ENCODE data around the gene POC1A.
A peak's percentile ranks its signal among the peaks of the same experiment; 100 is the strongest.
"Not testable (repeated sequence)": the region's sequence is repeated elsewhere in the genome, so short reads cannot be mapped to it uniquely, and the experiment has no call there.

POC1A gene

DNA sequence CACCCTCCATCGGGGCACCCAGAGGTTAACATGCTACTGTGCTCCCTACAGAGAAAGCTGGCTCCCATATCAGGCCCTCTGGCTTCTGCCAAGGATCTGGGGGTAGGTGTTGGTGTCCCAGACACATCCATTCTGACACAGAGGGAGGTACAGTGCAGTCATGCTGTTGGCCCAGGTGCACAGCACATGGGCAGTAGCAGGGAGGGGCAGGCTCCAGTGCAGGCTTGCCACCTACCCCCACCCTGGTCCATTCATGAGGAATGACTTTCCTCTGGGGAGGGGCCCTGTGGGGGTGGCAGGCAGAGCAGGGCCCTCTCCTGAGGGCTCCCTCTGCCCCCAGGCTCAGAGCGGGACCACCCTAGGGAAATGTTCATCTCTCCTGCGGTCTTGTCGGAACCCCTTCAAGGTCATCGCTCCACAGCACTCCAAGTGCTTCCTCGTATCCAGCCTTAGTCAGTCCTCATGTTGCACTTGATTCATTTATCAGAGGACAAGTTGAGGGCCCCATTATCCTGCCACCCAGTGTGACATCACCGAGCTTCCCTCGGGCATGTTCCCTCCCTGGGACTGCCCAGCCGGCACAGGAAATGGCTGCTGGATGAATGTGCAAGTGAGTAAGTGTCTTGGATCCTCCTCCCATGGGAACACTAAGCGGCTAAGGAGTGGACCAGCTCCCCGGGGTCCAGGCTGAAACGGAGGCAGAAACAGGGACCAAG is 107.9 kb downstream of the POC1A start:
- no peaks in the 10 kb centered on the region for H3K27me3 ChIP-seq
- no peak overlapping the region for H3K9ac ChIP-seq
- no peak for TF ChIP-seq Cebpa-rat (IDR thresholded peaks at IDR 0.05)
- peaks cover 79% of the 10 kb centered on the region for H3K4me1 ChIP-seq
- H3K27ac ChIP-seq = peak overlapping the region; percentile 60
- 0 out of 2 replicates have a peak overlapping the region, but pooled peaks have one; percentile 19 for H3K4me2 ChIP-seq
- no peaks in the 10 kb centered on the region for H3K9me3 ChIP-seq
- H3K36me3 ChIP-seq = peaks cover 39% of the 10 kb centered on the region
- no peak overlapping the region for H3K4me3 ChIP-seq
- H4K20me1 ChIP-seq = peaks cover 34% of the 10 kb centered on the region

DNA sequence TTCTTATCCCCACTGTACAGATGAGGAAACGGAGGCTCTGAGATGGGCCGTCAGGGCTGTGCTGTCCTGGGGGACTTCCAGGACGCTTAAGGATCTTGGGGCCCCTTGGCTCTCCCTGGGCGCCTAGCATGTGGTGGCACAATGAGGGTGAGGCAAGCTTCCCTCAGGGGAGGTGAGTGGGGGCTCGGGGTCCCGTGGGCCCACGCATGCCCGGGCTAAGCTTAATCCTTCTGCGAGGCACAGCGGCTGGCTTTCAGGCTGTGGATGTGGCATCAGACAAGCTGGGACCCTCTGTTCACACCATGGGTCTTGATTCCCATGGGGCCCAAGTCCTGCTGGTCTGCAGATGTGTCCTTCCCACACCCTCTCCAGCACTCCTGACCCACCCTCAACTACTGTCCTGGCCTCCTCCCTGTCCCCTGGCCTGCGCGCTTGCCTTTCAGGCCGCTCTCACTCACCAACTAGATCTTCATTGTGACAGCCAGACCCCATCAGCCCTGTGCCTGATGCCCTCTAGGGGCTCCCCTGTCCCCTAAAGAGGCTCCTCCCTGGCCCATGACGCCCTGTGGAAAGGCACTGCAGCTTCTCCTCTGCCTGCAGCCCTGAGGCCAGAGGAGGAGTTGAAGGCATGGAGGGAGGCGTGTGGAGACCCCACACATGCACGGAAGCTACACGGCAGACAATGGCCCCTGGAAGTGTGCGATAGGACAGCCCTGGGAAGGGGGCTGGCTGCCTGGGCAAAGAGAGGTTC is 109.2 kb downstream of the POC1A start:
- no peak overlapping the region for H3K4me3 ChIP-seq
- H3K9ac ChIP-seq = no peak overlapping the region
- H4K20me1 ChIP-seq = peaks cover 21% of the 10 kb centered on the region
- H3K27me3 ChIP-seq = no peaks in the 10 kb centered on the region
- no peak for TF ChIP-seq Cebpa-rat (IDR thresholded peaks at IDR 0.05)
- peak overlapping the region; percentile 60 for H3K27ac ChIP-seq
- peaks cover 76% of the 10 kb centered on the region for H3K4me1 ChIP-seq
- peaks cover 26% of the 10 kb centered on the region for H3K36me3 ChIP-seq
- peak overlapping the region; percentile 49 for H3K4me2 ChIP-seq
- H3K9me3 ChIP-seq = no peaks in the 10 kb centered on the region

DNA sequence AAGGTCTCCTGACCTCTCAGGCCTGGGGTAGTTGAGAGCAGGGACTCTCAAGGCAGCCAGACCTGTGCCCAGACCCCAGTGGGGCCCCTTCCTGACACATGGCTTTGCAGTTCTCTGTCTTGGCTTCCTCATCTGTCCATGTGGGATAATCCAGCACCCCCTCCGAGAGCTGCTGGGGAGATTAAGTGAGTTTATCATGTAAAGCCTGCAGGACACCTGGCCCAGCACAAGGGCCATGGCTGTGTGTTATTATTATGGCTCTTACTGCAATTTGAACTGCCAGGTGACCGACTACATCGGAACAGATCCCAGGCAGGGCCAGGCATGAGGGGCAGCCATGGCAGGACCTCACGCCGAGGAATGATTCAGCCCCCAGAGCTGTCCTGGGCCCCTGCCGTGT is 110.5 kb downstream of the POC1A start:
- H4K20me1 ChIP-seq = peaks cover 8% of the 10 kb centered on the region; the same call in 1 of the 2 replicates
- H3K4me2 ChIP-seq = no peak overlapping the region
- H3K4me3 ChIP-seq = no peak overlapping the region
- H3K9me3 ChIP-seq = no peaks in the 10 kb centered on the region
- no peak for TF ChIP-seq Cebpa-rat (IDR thresholded peaks at IDR 0.05)
- H3K36me3 ChIP-seq = peaks cover 13% of the 10 kb centered on the region
- H3K4me1 ChIP-seq = peaks cover 66% of the 10 kb centered on the region
- H3K9ac ChIP-seq = no peak overlapping the region
- H3K27me3 ChIP-seq = no peaks in the 10 kb centered on the region
- H3K27ac ChIP-seq = no peak overlapping the region

DNA sequence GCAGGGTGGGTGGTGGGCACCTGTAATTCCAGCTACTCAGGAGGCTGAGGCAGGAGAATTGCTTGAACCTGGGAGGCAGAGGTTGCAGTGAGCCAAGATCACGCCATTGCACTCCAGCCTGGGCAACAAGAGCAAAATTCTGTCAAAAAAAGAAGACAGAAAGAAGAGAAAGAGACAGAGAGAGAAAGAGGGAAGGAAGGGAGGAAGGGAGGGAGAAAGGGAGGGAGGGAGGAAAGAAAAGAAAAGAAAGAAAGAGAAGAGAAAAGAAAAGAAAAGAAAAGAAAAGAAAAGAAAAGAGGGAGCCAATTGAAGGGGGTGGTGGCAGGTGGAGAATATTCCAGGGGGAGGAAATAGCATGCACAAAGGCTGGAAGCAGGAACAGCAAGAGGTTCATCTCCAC is 111.2 kb downstream of the POC1A start:
- not testable (repeated sequence) for H3K9ac ChIP-seq, H3K27ac ChIP-seq, H3K4me3 ChIP-seq, H3K36me3 ChIP-seq, H3K27me3 ChIP-seq, H3K9me3 ChIP-seq, H3K4me2 ChIP-seq, H4K20me1 ChIP-seq
- H3K4me1 ChIP-seq = peaks cover 64% of the 10 kb centered on the region

DNA sequence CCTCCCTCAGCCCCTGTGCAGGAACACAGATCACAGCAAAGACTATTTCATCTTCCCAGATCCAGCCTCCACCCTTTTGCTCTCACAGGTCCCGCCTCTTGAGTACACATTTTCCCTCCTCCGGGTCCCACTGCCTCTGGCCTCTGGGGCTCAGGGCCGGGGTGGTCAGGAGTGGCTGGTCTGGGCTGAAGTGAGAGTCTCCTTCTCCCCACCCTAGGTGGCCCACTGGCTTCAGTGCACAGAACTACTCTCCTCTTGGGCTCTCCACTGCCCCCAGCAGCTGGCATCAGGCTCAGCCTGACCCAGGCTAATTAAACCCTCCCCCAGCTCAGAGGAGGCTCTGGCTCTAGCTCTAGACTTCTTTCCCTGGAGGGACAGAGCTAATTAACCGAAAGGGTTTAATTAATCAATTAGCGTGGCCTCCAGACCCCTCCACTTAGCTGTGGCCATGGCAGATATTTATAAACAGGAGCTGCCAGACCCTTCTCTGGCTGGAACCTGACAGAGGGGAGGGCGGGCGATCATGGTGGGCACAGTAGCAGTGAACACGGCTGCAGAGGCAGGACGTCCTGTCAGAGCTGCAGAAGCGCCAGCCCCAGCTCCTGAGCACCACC is 113.0 kb downstream of the POC1A start:
- Histone ChIP-seq H3K27ac (peak overlapping the region; percentile 31; the same call in 1 of the 2 replicates), H3K4me2 (peak overlapping the region; percentile 25; the same call in 1 of the 2 replicates)

DNA sequence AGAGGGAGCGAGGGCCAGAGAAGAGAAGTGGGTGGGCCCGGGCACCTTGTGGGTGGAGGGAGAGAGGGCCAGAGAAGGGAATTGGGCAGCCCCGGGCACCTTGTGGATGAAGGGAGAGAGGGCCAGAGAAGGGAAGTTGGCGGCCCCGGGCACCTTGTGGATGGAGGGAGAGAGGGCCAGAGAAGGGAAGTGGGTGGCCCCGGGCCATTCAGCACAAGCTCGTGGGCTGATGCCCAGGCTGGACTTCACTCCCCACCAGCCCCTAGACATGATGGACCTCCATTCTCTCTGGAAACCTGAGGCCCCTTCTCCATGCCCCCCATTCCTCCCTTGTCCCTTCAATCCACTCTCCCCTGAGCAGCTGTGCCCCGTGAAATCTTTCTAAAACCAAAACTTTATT is 113.6 kb downstream of the POC1A start:
- no peaks in the 10 kb centered on the region for H3K36me3 ChIP-seq
- TF ChIP-seq Cebpa-rat (IDR thresholded peaks at IDR 0.05) = no peak
- no peaks in the 10 kb centered on the region for H3K9me3 ChIP-seq
- H4K20me1 ChIP-seq = no peaks in the 10 kb centered on the region
- no peaks in the 10 kb centered on the region for H3K27me3 ChIP-seq
- no peak overlapping the region for H3K9ac ChIP-seq
- peaks cover 63% of the 10 kb centered on the region for H3K4me1 ChIP-seq
- H3K4me2 ChIP-seq = no peak overlapping the region
- H3K4me3 ChIP-seq = no peak overlapping the region
- 0 out of 2 replicates have a peak overlapping the region, but pooled peaks have one; percentile 26 for H3K27ac ChIP-seq

More for the DNA sequence above, 113.0 kb downstream of the POC1A start:
- no peaks in the 10 kb centered on the region for H4K20me1 ChIP-seq
- H3K36me3 ChIP-seq = no peaks in the 10 kb centered on the region
- H3K27me3 ChIP-seq = no peaks in the 10 kb centered on the region
- peaks cover 63% of the 10 kb centered on the region for H3K4me1 ChIP-seq
- no peak overlapping the region for H3K4me3 ChIP-seq
- H3K9ac ChIP-seq = no peak overlapping the region
- no peak for TF ChIP-seq Cebpa-rat (IDR thresholded peaks at IDR 0.05)
- no peaks in the 10 kb centered on the region for H3K9me3 ChIP-seq

DNA sequence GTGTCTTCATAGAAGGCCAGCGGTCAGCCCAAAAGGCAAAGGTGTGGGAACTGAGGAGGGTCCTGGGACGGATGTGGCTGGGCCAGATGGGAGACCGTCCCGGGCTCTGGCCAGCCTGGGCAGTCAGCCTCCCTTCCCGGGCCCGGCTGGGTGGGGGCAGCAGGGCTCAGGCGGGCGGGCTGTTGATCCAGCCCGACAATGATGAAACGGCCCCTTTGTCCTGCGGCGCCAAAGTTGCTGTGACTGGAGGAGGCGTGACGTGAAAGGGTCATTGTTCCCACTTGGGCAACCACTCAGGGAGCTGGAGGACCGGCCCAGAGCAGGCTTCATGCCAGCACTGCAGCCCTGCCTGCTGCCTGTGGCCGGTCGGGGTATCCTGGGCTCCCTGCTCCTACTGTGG is 114.4 kb downstream of the POC1A start:
- Histone ChIP-seq H4K20me1 (no peaks in the 10 kb centered on the region), H3K9me3 (no peaks in the 10 kb centered on the region), H3K4me2 (no peak overlapping the region), H3K4me1 (peaks cover 60% of the 10 kb centered on the region), H3K36me3 (no peaks in the 10 kb centered on the region), H3K4me3 (no peak overlapping the region), H3K9ac (no peak overlapping the region), H3K27me3 (no peaks in the 10 kb centered on the region), H3K27ac (0 out of 2 replicates have a peak overlapping the region, but pooled peaks have one; percentile 16)
- TF ChIP-seq Cebpa-rat (IDR thresholded peaks at IDR 0.05) = no peak

DNA sequence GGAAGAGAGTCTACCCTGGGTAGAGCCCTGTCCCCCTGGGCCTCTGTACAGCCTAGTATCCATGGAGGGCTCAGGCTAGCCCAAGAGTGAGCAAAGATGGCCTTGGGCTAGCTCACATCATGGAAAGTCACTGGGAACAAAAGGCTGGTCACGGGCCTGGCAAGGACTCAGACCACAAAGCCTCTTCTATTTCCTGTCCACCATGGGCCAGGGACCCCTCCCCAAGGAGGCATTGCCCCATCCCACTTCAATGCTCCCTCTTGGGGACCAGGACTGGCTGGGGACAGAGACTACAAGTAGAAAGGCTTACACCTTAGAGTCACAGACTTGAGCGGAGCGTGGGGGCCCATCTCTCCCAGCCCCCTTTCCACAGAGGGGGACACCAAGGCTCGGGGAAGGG is 114.8 kb downstream of the POC1A start:
- Histone ChIP-seq H3K4me3 (no peak overlapping the region), H4K20me1 (no peaks in the 10 kb centered on the region), H3K27ac (peak overlapping the region; percentile 16; the same call in 1 of the 2 replicates), H3K36me3 (no peaks in the 10 kb centered on the region), H3K27me3 (no peaks in the 10 kb centered on the region), H3K9me3 (no peaks in the 10 kb centered on the region), H3K4me2 (no peak overlapping the region), H3K9ac (no peak overlapping the region), H3K4me1 (peaks cover 55% of the 10 kb centered on the region)
- TF ChIP-seq Cebpa-rat (IDR thresholded peaks at IDR 0.05) = no peak

DNA sequence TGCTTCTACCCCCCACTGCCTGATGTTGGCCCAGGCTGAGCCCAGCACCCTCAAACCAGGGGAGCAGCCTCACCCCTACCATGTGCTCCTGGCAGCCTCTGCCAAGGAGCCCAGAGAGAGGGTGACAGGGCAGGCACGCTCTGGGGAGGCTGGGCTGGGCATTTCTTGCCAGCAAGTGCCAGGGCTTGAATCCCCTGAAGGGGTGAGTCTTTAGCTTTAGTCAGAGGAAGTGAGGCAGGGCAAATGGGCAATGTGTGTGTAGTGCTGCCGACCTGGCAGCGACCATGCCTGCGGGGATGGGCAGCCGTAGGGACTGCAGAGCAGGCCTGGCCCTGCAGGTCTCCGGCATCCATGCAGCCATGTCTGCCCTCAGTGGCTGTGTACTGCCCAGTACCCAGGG is 116.0 kb downstream of the POC1A start:
- Histone ChIP-seq H3K27me3 (no peaks in the 10 kb centered on the region), H3K4me1 (peaks cover 46% of the 10 kb centered on the region), H3K36me3 (no peaks in the 10 kb centered on the region), H3K9ac (0 out of 2 replicates have a peak overlapping the region, but pooled peaks have one; percentile 22), H3K4me2 (no peak overlapping the region), H3K27ac (peak overlapping the region; percentile 64), H3K9me3 (no peaks in the 10 kb centered on the region), H3K4me3 (no peak overlapping the region), H4K20me1 (no peaks in the 10 kb centered on the region)
- no peak for TF ChIP-seq Cebpa-rat (IDR thresholded peaks at IDR 0.05)

DNA sequence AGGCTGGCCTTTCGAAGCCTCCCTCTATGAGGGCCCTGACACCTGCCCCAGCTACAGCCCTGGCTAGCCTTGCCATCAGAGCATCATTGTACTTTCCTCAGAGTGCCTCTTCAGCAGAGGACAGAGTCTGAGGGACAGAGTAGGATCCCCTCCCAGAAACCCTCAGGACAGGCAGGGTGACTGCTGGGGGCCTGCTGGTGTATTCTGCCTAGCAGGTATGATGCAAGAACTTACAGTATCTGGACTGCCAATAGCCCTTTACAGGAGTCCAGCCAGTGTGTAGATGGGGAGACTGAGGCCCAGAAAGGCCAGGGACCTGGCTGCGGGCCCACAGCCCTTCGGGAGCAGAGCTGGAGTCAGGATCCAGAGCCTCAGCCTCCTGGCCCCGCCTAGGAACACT is 116.9 kb downstream of the POC1A start:
- Histone ChIP-seq H3K4me3 (no peak overlapping the region), H3K4me1 (peaks cover 46% of the 10 kb centered on the region), H3K27me3 (no peaks in the 10 kb centered on the region), H3K36me3 (no peaks in the 10 kb centered on the region), H3K9ac (peak overlapping the region; percentile 48; the same call in 1 of the 2 replicates), H3K9me3 (no peaks in the 10 kb centered on the region), H3K27ac (peak overlapping the region; percentile 64), H3K4me2 (peak overlapping the region; percentile 64), H4K20me1 (no peaks in the 10 kb centered on the region)
- TF ChIP-seq Cebpa-rat (IDR thresholded peaks at IDR 0.05) = no peak

Data from BLaER1 (cell line).